SK-N-SH (cell line): ENCODE measurements around the gene CUL9. TPM values are rescaled to one million over a fixed set of nuclear protein-coding genes. Genes with fewer than 3 reads are reported as not detected.

Source experiments
- CTCF ChIA-PET: fragments of 300-600, 350-600 bp; formaldehyde crosslinking; extraction: SDS; loops from one replicate; lab custom pipeline; 2021; lab: Yijun Ruan, JAX
- POLR2A ChIA-PET: fragments of 350-600 bp; sonication (Branson Sonifier 250); formaldehyde crosslinking; extraction: SDS; loops from one replicate; lab custom pipeline; 2020; ENCODE audit warnings: antibody characterized with exemption, inconsistent platforms; lab: Yijun Ruan, JAX
- DNase-seq: peaks from one replicate; pipeline ENCODE4 v3.0.0; 2012
- H2AFZ ChIP-seq: fragments of 200-600 bp; sonication (generic); 2 replicates; pipeline ENCODE4 v1.8.1; 2016; ENCODE audit warnings: antibody characterized with exemption, mild to moderate bottlenecking, low read depth
- H3F3A ChIP-seq: fragments of 200-600 bp; sonication (generic); replicated peaks from 2 replicates; pipeline ENCODE3; 2016; ENCODE audit warnings: antibody characterized with exemption, mild to moderate bottlenecking; ENCODE audit not compliant: insufficient read depth
- H3K27ac ChIP-seq, 2 experiments: fragments of 200-500 bp in 1 of 2; fragments of 200-600 bp in 1 of 2; sonication (Bioruptor generic) in 1 of 2; sonication (generic), shearing (Covaris generic) in 1 of 2; 2 replicates each; pipeline versions ENCODE4 v1.5.1 to v1.6.1; 2014 to 2016; ENCODE audit warnings: low read depth in 2 of 2, inconsistent platforms in 1 of 2, low read length in 1 of 2, mild to moderate bottlenecking in 1 of 2, mixed read lengths in 1 of 2
- H3K27me3 ChIP-seq: fragments of 200-600 bp; sonication (generic), shearing (Covaris generic); 2 replicates; pipeline ENCODE4 v1.6.1; 2016; ENCODE audit warnings: mixed run types; ENCODE audit not compliant: insufficient read depth
- H3K36me3 ChIP-seq, 2 experiments: fragments of 200-500 bp in 1 of 2; fragments of 200-600 bp in 1 of 2; sonication (Bioruptor generic) in 1 of 2; sonication (generic) in 1 of 2; replicated peaks in 1 of 2; 2 replicates each; pipeline versions ENCODE3 to v1.5.1; 2014 to 2016; ENCODE audit warnings: low read length in 1 of 2, mild to moderate bottlenecking in 1 of 2; ENCODE audit not compliant: insufficient read depth in 2 of 2, control insufficient read depth in 1 of 2
- H3K4me1 ChIP-seq, 2 experiments: fragments of 200-500 bp in 1 of 2; fragments of 200-600 bp in 1 of 2; sonication (Bioruptor generic) in 1 of 2; sonication (generic), shearing (Covaris generic) in 1 of 2; 2 replicates each; pipeline versions ENCODE4 v1.5.1 to v1.6.1; 2014 to 2016; ENCODE audit warnings: low read depth in 1 of 2, low read length in 1 of 2, mixed run types in 1 of 2; ENCODE audit not compliant: insufficient read depth in 2 of 2, control insufficient read depth in 1 of 2
- H3K4me2 ChIP-seq: fragments of 200-600 bp; sonication (generic), shearing (Covaris generic); 2 replicates; pipeline ENCODE4 v1.6.1; 2017; ENCODE audit warnings: mixed run types
- H3K4me3 ChIP-seq, 2 experiments: fragments of 200-500 bp in 1 of 2; fragments of 200-600 bp in 1 of 2; sonication (Bioruptor generic) in 1 of 2; sonication (generic), shearing (Covaris generic) in 1 of 2; 2 replicates each; pipeline versions ENCODE4 v1.5.1 to v1.8.1; 2014 to 2016; ENCODE audit warnings: low read depth in 2 of 2, inconsistent platforms in 1 of 2, low read length in 1 of 2, mild to moderate bottlenecking in 1 of 2, mixed read lengths in 1 of 2, moderate library complexity in 1 of 2
- H3K79me2 ChIP-seq: fragments of 200-600 bp; sonication (generic); 2 replicates; pipeline ENCODE4 v1.8.1; 2017; ENCODE audit warnings: mild to moderate bottlenecking; ENCODE audit not compliant: insufficient read depth
- H3K9ac ChIP-seq: fragments of 200-600 bp; sonication (generic); 2 replicates; pipeline ENCODE4 v1.6.1; 2017; ENCODE audit warnings: mixed run types
- H3K9me2 ChIP-seq: fragments of 200-600 bp; sonication (generic); 2 replicates; pipeline ENCODE4 v1.6.1; 2017; ENCODE audit warnings: mixed run types
- H3K9me3 ChIP-seq: fragments of 200-600 bp; sonication (generic); 2 replicates; pipeline ENCODE4 v1.6.1; 2017; ENCODE audit warnings: mixed run types, mild to moderate bottlenecking, moderate library complexity
- H4K20me1 ChIP-seq: fragments of 200-600 bp; sonication (generic); 2 replicates; pipeline ENCODE4 v1.6.1; 2017; ENCODE audit warnings: mild to moderate bottlenecking, mixed run types; ENCODE audit not compliant: insufficient read depth
- CHD2 ChIP-seq: fragments of 150-350 bp; IDR thresholded peaks from 2 replicates; pipeline ENCODE4 v1.6.1; 2018; ENCODE audit warnings: low read length; ENCODE audit not compliant: partially characterized antibody
- CTCF ChIP-seq: fragments of 200-600 bp; sonication (generic); IDR thresholded peaks from 2 replicates; pipeline ENCODE4 v1.6.1; 2017; ENCODE audit warnings: antibody characterized with exemption, mild to moderate bottlenecking, moderate library complexity
- ELF1 ChIP-seq: IDR thresholded peaks from 2 replicates; pipeline ENCODE4 v1.4.0; 2012
- EP300 ChIP-seq, 2 experiments: IDR thresholded peaks; 2 replicates each; pipeline versions ENCODE4 v1.4.0 to v1.6.1; 2012; ENCODE audit warnings: borderline replicate concordance in 1 of 2, low read depth in 1 of 2, low read length in 1 of 2
- FOXJ3 ChIP-seq: sonication (generic); formaldehyde crosslinking; IDR thresholded peaks from 2 replicates; pipeline ENCODE4 v1.5.1; 2020; ENCODE audit warnings: mild to moderate bottlenecking, missing genetic modification reagents
- FOXM1 ChIP-seq: IDR thresholded peaks from 2 replicates; pipeline ENCODE4 v1.4.0; 2012; ENCODE audit warnings: low read depth, mild to moderate bottlenecking
- GATA2 ChIP-seq: sonication (generic); formaldehyde crosslinking; IDR thresholded peaks from 2 replicates; pipeline ENCODE4 v1.5.0; 2020; ENCODE audit warnings: mild to moderate bottlenecking, missing genetic modification reagents
- IRF3 ChIP-seq: fragments of 150-350 bp; IDR thresholded peaks from 2 replicates; pipeline ENCODE4 v1.6.1; 2016; ENCODE audit warnings: mild to moderate bottlenecking, low read depth, low read length
- MAX ChIP-seq: IDR thresholded peaks from 2 replicates; pipeline ENCODE4 v1.4.0; 2012; ENCODE audit warnings: low read depth
- MEF2A ChIP-seq: IDR thresholded peaks from 2 replicates; pipeline ENCODE4 v1.4.0; 2012; ENCODE audit warnings: low read depth, borderline replicate concordance
- NFIC ChIP-seq: IDR thresholded peaks from 2 replicates; pipeline ENCODE4 v1.4.0; 2012; ENCODE audit warnings: borderline replicate concordance
- PBX3 ChIP-seq: IDR thresholded peaks from 2 replicates; pipeline ENCODE4; 2012
- POLR2AphosphoS5 ChIP-seq: IDR thresholded peaks from 2 replicates; pipeline ENCODE4 v1.6.1; 2012; ENCODE audit warnings: low read depth, low read length
- RAD21 ChIP-seq: IDR thresholded peaks from 2 replicates; pipeline ENCODE4 v1.6.1; 2012; ENCODE audit warnings: mild to moderate bottlenecking, low read length
- RCOR1 ChIP-seq: fragments of 150-350 bp; IDR thresholded peaks from 2 replicates; pipeline ENCODE4 v1.6.1; 2017; ENCODE audit warnings: antibody characterized with exemption, low read length
- REST ChIP-seq: IDR thresholded peaks from 2 replicates; pipeline ENCODE4 v1.6.1; 2012; ENCODE audit warnings: mild to moderate bottlenecking, low read depth, low read length, moderate library complexity
- RFX5 ChIP-seq: IDR thresholded peaks from 2 replicates; pipeline ENCODE4 v1.6.1; 2012; ENCODE audit warnings: mild to moderate bottlenecking, improper control_type of control experiment, low read length
- RXRA ChIP-seq: IDR thresholded peaks from 2 replicates; pipeline ENCODE4 v1.4.0; 2012; ENCODE audit warnings: low read depth, mild to moderate bottlenecking, borderline replicate concordance
- SIN3A ChIP-seq: IDR thresholded peaks from 2 replicates; pipeline ENCODE4 v1.6.1; 2012; ENCODE audit warnings: low read depth, mild to moderate bottlenecking, low read length, moderate library complexity, borderline replicate concordance
- SMC3 ChIP-seq: IDR thresholded peaks from 2 replicates; pipeline ENCODE4 v1.6.1; 2012; ENCODE audit warnings: low read depth, low read length, improper control_type of control experiment
- TCF12 ChIP-seq: IDR thresholded peaks from 2 replicates; pipeline ENCODE4 v1.4.0; 2012
- YY1 ChIP-seq: IDR thresholded peaks from 2 replicates; pipeline ENCODE4 v1.4.0; 2012; ENCODE audit warnings: low read depth, mild to moderate bottlenecking
- WGBS: methylation state at CpG from one replicate; pipeline ENCODE4 v1.1.6; 2017; ENCODE audit warnings: low lambda C conversion rate; 5-methylcytosine and 5-hydroxymethylcytosine counted together
- polyA plus RNA-seq, 3 experiments: library from polyadenylated mRNA; depleted of rRNA; stranded (reverse); fragments of >200 nt; gene quantifications; 2 replicates each; pipeline ENCODE4 v1.2.3, GENCODE V29; 2012

Gene CUL9
- polyA plus RNA-seq, 1 of the 3 experiments (the other 2 are of a cell fraction), result 37.7 TPM

- H3K4me1 ChIP-seq, result peaks cover 20 to 27% of the 10 kb centered on the region in 2 experiments
- ChIA-PET POLR2A (interaction anchor here (1.4 kb wide), 1 partner anchor 8 kb away, joined by 3 read pairs; no protein-coding TSS in a partner anchor), CTCF (interaction anchor here (1.4 to 1.5 kb wide), 3 partner anchors 31 to 154 kb away, joined by 3 to 6 read pairs (median 6); partner anchors contain the start of gene DNPH1)
- H3K79me2 ChIP-seq, result peaks cover 44% of the 10 kb centered on the region
- DNase-seq, result peak; percentile 95
- peak overlapping the region; percentile 54 to 84 for H3K4me3 ChIP-seq
- H3K4me2 ChIP-seq, result peak overlapping the region; percentile 89
- 2% methylated on average over 16 of the region's 32 CpGs for WGBS
- peaks cover 19% of the 10 kb centered on the region for H4K20me1 ChIP-seq
- 0 out of 2 replicates have a peak overlapping the region, but pooled peaks have one; percentile 31 for H2AFZ ChIP-seq
- peak overlapping the region; percentile 42; the same call in 1 of the 2 replicates for H3K9ac ChIP-seq
- no peaks in the 10 kb centered on the region for H3K27me3 ChIP-seq
- H3K27ac ChIP-seq, result peak overlapping the region; percentile 89 to 91
- peaks cover 19 to 38% of the 10 kb centered on the region in 2 experiments for H3K36me3 ChIP-seq
- peaks cover 13% of the 10 kb centered on the region for H3F3A ChIP-seq
- no peaks in the 10 kb centered on the region for H3K9me3 ChIP-seq
- H3K9me2 ChIP-seq, result no peaks in the 10 kb centered on the region
- TF ChIP-seq PBX3 (peak; percentile 87), SIN3A (peak; percentile 89; the same call in 1 of the 2 replicates), YY1 (no peak), MAX (peak; percentile 57; the same call in 1 of the 2 replicates), EP300 (IDR thresholded peaks at IDR 0.05; ENCODE audit: borderline replicate concordance in 1 of 2, low read depth in 1 of 2, low read length in 1 of 2) (0 out of 4 replicates have a peak, but pooled peaks of 1 of the 2 experiments have one; percentile 7), SMC3 (no peak), RFX5 (peak; percentile 89), NFIC (peak; percentile 65; the same call in 1 of the 2 replicates), IRF3 (peak; percentile 76), REST (no peak), RXRA (no peak), RCOR1 (no peak), MEF2A (no peak), ELF1 (peak; percentile 45; the same call in 1 of the 2 replicates), FOXJ3 (CRISPR knock-in tag) (no peak), CTCF (peak; percentile 25; the same call in 1 of the 2 replicates), FOXM1 (no peak), GATA2 (CRISPR knock-in tag) (no peak), TCF12 (no peak), RAD21 (no peak), POLR2AphosphoS5 (no peak), CHD2 (peak; percentile 30)
Observed at GRCh38 chr6:43174263-43175112, 7.5 kb upstream of the CUL9 start.
